HL-60 (cell line): ENCODE data around the gene TMTC1.

ENCODE experiments used
- DNase-seq, 2 experiments: peaks; one replicate each; pipeline ENCODE4 v3.0.0-alpha.2; 2010 to 2020; ENCODE audit warnings: low read depth in 1 of 2, low spot score in 1 of 2
- H3K27ac ChIP-seq: fragments of 250-450 bp; sonication (Bioruptor Pico); replicated peaks from 2 replicates; pipeline ENCODE4 v1.5.1; 2020; ENCODE audit warnings: mild to moderate bottlenecking, moderate library complexity
- H3K27me3 ChIP-seq: fragments of 250-450 bp; sonication (Bioruptor Pico); 2 replicates; pipeline ENCODE4 v1.5.1; 2021; ENCODE audit warnings: mild to moderate bottlenecking, moderate library complexity; ENCODE audit not compliant: insufficient read depth, poor library complexity, severe bottlenecking
- H3K4me3 ChIP-seq: replicated peaks from 2 replicates; pipeline ENCODE4 v1.5.1; 2011; ENCODE audit warnings: mild to moderate bottlenecking, control low read depth, low read length; ENCODE audit not compliant: insufficient read depth
- CTCF ChIP-seq: IDR thresholded peaks from one replicate; pipeline ENCODE4 v1.5.1; 2011; ENCODE audit warnings: low read length, control low read depth, inconsistent platforms; ENCODE audit not compliant: insufficient read depth
- GABPA ChIP-seq: IDR thresholded peaks from 2 replicates; pipeline ENCODE4 v1.6.1; 2012; ENCODE audit warnings: low read depth
- POLR2AphosphoS5 ChIP-seq: IDR thresholded peaks from 2 replicates; pipeline ENCODE4 v1.6.1; 2012; ENCODE audit warnings: low read depth
- REST ChIP-seq: IDR thresholded peaks from 2 replicates; pipeline ENCODE4 v1.6.1; 2012; ENCODE audit warnings: low read depth; ENCODE audit not compliant: insufficient replicate concordance
- SPI1 ChIP-seq: IDR thresholded peaks from 2 replicates; pipeline ENCODE4 v1.6.1; 2012; ENCODE audit warnings: low read depth, mild to moderate bottlenecking, borderline replicate concordance

TMTC1 gene

GRCh38 chr12:29725587-29726320 lies 58.0 kb downstream of the TMTC1 start:
- Histone ChIP-seq H3K4me3 (no peak overlapping the region), H3K27me3 (peaks cover 4% of the 10 kb centered on the region), H3K27ac (no peak overlapping the region)
- DNase-seq, result no peak
- no peak for TF ChIP-seq SPI1
- no peak for TF ChIP-seq CTCF
- TF ChIP-seq REST, result no peak
- no peak for TF ChIP-seq GABPA
- no peak for TF ChIP-seq POLR2AphosphoS5

- no peak for DNase-seq
- Histone ChIP-seq H3K4me3 (no peak overlapping the region), H3K27ac (no peak overlapping the region), H3K27me3 (peaks cover 7% of the 10 kb centered on the region)
- no peak for TF ChIP-seq SPI1
- no peak for TF ChIP-seq GABPA
- no peak for TF ChIP-seq CTCF
- no peak for TF ChIP-seq REST
- no peak for TF ChIP-seq POLR2AphosphoS5
Measured at GRCh38 chr12:29722164-29722563, 61.6 kb downstream of the TMTC1 start.

GRCh38 chr12:29719381-29719780 lies 64.4 kb downstream of the TMTC1 start:
- no peak for DNase-seq
- no peak overlapping the region for H3K4me3 ChIP-seq
- no peak overlapping the region for H3K27ac ChIP-seq
- TF ChIP-seq GABPA (no peak), SPI1 (no peak), CTCF (no peak), REST (no peak)
- peaks cover 3% of the 10 kb centered on the region for H3K27me3 ChIP-seq
